ENCODE data around the gene TAS2R7.

GRCh38 chr12:10829994-10830393 lies 27.6 kb upstream of the TAS2R7 start:
- TF ChIP-seq FOXK2 (IDR thresholded peaks at IDR 0.05) (no peak), ELF4 (IDR thresholded peaks at IDR 0.05) (no peak), BHLHE40 (IDR thresholded peaks at IDR 0.05; ENCODE audit: borderline replicate concordance) (no peak), TARDBP (IDR thresholded peaks at IDR 0.05) (no peak), NFRKB (IDR thresholded peaks at IDR 0.05) (no peak)
